ENCODE measurements around the gene EPB41L5. TPM values are rescaled to one million over a fixed set of nuclear protein-coding genes. Genes with fewer than 3 reads are reported as not detected.
A peak's percentile ranks its signal among the peaks of the same experiment; 100 is the strongest.

The EPB41L5 gene
- total and polyA plus RNA-seq, 2 experiments from 2014 or later, result 31.1 to 41.7 TPM

DNA sequence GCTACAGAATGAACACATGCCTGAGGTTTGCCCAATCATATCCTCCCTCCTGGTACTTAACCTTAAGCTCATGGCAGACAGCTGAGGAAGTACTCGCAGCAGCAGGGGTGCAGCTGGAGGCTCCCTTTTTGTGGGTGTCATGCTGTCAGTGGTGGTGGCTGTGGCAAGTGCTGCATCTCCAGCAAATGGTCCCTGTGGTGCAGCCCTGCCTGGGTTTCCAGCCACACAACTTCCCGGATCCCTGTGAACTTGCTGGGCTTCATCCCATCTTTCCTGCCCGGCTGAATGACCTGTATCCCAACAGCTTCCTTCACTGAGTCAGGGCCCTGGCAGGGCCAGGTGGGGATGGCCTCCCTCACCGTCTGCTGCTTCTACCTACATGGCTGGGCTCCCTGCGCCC lies 205.3 kb downstream of the EPB41L5 start:
- Histone ChIP-seq H3K79me2 (peaks cover 22% of the 10 kb centered on the region), H3K36me3 (replicated peaks; ENCODE audit: insufficient read depth, low read depth) (no peaks in the 10 kb centered on the region), H3K9me3 (ENCODE audit: low read depth) (peaks cover 4% of the 10 kb centered on the region), H3K4me3 (no peak overlapping the region), H3K9me2 (replicated peaks; ENCODE audit: insufficient read depth) (no peaks in the 10 kb centered on the region), H4K20me1 (ENCODE audit: insufficient read depth, poor library complexity, severe bottlenecking) (no peaks in the 10 kb centered on the region), H3K27me3 (no peaks in the 10 kb centered on the region), H3K4me1 (ENCODE audit: insufficient read depth) (peaks cover 13% of the 10 kb centered on the region), H3K4me2 (no peak overlapping the region), H3K27ac (no peak overlapping the region), H2AFZ (no peak overlapping the region)
- 94% methylated on average over 5 of the region's 5 CpGs for WGBS (ENCODE audit: low lambda C conversion rate, missing lambda C conversion rate)
- DNase-seq (ENCODE audit: low spot score), result no peak
- TF ChIP-seq, protein P1, sequence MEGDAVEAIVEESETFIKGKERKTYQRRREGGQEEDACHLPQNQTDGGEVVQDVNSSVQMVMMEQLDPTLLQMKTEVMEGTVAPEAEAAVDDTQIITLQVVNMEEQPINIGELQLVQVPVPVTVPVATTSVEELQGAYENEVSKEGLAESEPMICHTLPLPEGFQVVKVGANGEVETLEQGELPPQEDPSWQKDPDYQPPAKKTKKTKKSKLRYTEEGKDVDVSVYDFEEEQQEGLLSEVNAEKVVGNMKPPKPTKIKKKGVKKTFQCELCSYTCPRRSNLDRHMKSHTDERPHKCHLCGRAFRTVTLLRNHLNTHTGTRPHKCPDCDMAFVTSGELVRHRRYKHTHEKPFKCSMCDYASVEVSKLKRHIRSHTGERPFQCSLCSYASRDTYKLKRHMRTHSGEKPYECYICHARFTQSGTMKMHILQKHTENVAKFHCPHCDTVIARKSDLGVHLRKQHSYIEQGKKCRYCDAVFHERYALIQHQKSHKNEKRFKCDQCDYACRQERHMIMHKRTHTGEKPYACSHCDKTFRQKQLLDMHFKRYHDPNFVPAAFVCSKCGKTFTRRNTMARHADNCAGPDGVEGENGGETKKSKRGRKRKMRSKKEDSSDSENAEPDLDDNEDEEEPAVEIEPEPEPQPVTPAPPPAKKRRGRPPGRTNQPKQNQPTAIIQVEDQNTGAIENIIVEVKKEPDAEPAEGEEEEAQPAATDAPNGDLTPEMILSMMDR (IDR thresholded peaks at IDR 0.05; ENCODE audit: poor library complexity), result no peak
- TF ChIP-seq EZH2phosphoT487 (IDR thresholded peaks at IDR 0.05; ENCODE audit: low read depth, severe bottlenecking, unreplicated experiment), result no peak
- no peak for TF ChIP-seq EZH2 (IDR thresholded peaks at IDR 0.05; ENCODE audit: borderline replicate concordance)

DNA sequence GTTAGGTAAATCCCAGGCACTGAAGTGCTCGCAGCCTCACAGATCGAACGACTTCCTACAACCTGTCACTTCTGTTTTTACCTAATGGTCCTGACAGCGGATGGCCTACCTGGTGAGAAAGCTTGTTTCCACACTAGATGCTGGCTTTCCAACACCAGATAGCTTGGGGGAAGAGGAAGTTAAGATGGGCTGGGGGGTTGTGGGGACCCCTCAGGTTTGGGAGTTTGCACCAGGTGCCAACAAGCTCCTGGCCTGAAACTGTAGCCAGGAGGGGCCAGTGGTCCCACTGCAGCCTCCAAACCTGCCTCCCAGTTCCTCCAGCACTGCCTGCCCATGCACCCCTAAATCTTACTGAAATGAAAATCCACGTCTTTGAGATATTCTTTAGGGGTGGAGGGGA lies 206.4 kb downstream of the EPB41L5 start:
- H3K4me2 ChIP-seq, result no peak overlapping the region
- no peak for DNase-seq (ENCODE audit: low spot score)
- H3K9me2 ChIP-seq (replicated peaks; ENCODE audit: insufficient read depth), result no peaks in the 10 kb centered on the region
- no peak overlapping the region for H2AFZ ChIP-seq
- no peak overlapping the region for H3K27ac ChIP-seq
- no peaks in the 10 kb centered on the region for H3K27me3 ChIP-seq
- no peaks in the 10 kb centered on the region for H4K20me1 ChIP-seq (ENCODE audit: insufficient read depth, poor library complexity, severe bottlenecking)
- H3K9me3 ChIP-seq (ENCODE audit: low read depth), result peaks cover 4% of the 10 kb centered on the region
- no peaks in the 10 kb centered on the region for H3K36me3 ChIP-seq (replicated peaks; ENCODE audit: insufficient read depth, low read depth)
- WGBS (ENCODE audit: low lambda C conversion rate, missing lambda C conversion rate), result over 99% methylated on average over 5 of the region's 5 CpGs
- TF ChIP-seq EZH2 (IDR thresholded peaks at IDR 0.05; ENCODE audit: borderline replicate concordance) (no peak), EZH2phosphoT487 (IDR thresholded peaks at IDR 0.05; ENCODE audit: low read depth, severe bottlenecking, unreplicated experiment) (no peak)
- TF ChIP-seq, protein P1 (IDR thresholded peaks at IDR 0.05; ENCODE audit: poor library complexity), result no peak
- H3K4me1 ChIP-seq (ENCODE audit: insufficient read depth), result peaks cover 15% of the 10 kb centered on the region
- H3K4me3 ChIP-seq, result no peak overlapping the region
- peaks cover 22% of the 10 kb centered on the region for H3K79me2 ChIP-seq

DNA sequence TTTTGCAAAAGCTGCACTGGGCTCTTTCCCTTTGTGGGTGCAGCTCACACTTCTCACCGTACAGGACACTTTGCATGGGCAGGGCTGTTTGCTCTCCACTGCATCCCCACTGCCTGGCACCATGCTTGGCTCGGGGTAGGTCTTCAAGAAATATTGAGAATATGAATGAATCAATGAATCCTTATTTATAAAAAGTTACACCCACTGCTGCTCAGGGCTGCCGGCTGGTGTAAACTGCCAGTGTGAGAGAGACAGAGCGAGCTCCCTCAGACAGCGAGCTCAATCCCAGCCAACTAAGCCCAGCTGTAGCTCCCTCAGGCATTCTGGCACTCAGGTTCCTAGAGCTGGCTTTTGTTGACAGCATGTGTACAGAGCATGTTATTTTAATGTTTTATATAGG lies 206.9 kb downstream of the EPB41L5 start:
- no peak overlapping the region for H3K27ac ChIP-seq
- no peak for DNase-seq (ENCODE audit: low spot score)
- H3K4me2 ChIP-seq, result no peak overlapping the region
- H3K4me1 ChIP-seq (ENCODE audit: insufficient read depth), result peaks cover 15% of the 10 kb centered on the region
- H2AFZ ChIP-seq, result no peak overlapping the region
- H3K27me3 ChIP-seq, result no peaks in the 10 kb centered on the region
- TF ChIP-seq, protein P1 (IDR thresholded peaks at IDR 0.05; ENCODE audit: poor library complexity), result no peak
- TF ChIP-seq EZH2phosphoT487 (IDR thresholded peaks at IDR 0.05; ENCODE audit: low read depth, severe bottlenecking, unreplicated experiment) (no peak), EZH2 (IDR thresholded peaks at IDR 0.05; ENCODE audit: borderline replicate concordance) (no peak)
- no peaks in the 10 kb centered on the region for H4K20me1 ChIP-seq (ENCODE audit: insufficient read depth, poor library complexity, severe bottlenecking)
- WGBS (ENCODE audit: low lambda C conversion rate, missing lambda C conversion rate), result 90% methylated on average over 5 of the region's 5 CpGs
- no peaks in the 10 kb centered on the region for H3K9me2 ChIP-seq (replicated peaks; ENCODE audit: insufficient read depth)
- H3K79me2 ChIP-seq, result peaks cover 22% of the 10 kb centered on the region
- H3K36me3 ChIP-seq (replicated peaks; ENCODE audit: insufficient read depth, low read depth), result no peaks in the 10 kb centered on the region
- no peak overlapping the region for H3K4me3 ChIP-seq
- H3K9me3 ChIP-seq (ENCODE audit: low read depth), result peaks cover 4% of the 10 kb centered on the region

DNA sequence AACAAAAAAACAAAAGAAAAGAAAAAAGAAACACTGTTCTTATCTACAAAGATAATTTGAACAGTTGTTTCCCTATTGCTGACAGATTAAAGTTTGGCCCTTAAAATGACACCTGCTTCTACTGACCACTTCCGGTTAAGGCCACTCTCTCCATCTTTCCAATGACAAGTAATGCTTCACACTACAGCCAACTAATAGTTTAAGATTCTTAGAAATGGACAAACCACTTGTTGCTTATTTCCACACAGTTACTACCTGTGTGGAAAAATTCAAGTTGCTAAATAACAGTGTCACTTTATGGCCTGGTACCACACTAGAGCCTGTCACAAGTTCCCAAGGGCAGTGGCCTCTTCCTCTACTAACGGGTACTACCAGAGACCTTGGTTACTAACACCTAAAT lies 207.9 kb downstream of the EPB41L5 start:
- DNase-seq (ENCODE audit: low spot score), result no peak
- Histone ChIP-seq H3K79me2 (peaks cover 22% of the 10 kb centered on the region), H3K36me3 (replicated peaks; ENCODE audit: insufficient read depth, low read depth) (no peaks in the 10 kb centered on the region), H4K20me1 (ENCODE audit: insufficient read depth, poor library complexity, severe bottlenecking) (no peaks in the 10 kb centered on the region), H3K4me2 (peak overlapping the region; percentile 44), H3K9me2 (replicated peaks; ENCODE audit: insufficient read depth) (no peaks in the 10 kb centered on the region), H2AFZ (no peak overlapping the region), H3K27me3 (no peaks in the 10 kb centered on the region), H3K4me3 (no peak overlapping the region), H3K4me1 (ENCODE audit: insufficient read depth) (peaks cover 15% of the 10 kb centered on the region), H3K9me3 (ENCODE audit: low read depth) (peaks cover 4% of the 10 kb centered on the region), H3K27ac (no peak overlapping the region)
- TF ChIP-seq EZH2 (IDR thresholded peaks at IDR 0.05; ENCODE audit: borderline replicate concordance), result no peak
- TF ChIP-seq, protein P1 (IDR thresholded peaks at IDR 0.05; ENCODE audit: poor library complexity), result no peak
- no peak for TF ChIP-seq EZH2phosphoT487 (IDR thresholded peaks at IDR 0.05; ENCODE audit: low read depth, severe bottlenecking, unreplicated experiment)
- WGBS (ENCODE audit: low lambda C conversion rate, missing lambda C conversion rate), result 92% methylated on average over 2 of the region's 2 CpGs

Measured in hepatocyte (in vitro differentiated cells).